ENCODE data around the gene PCDHGB1.
"Not testable (repeated sequence)": the region's sequence is repeated elsewhere in the genome, so short reads cannot be mapped to it uniquely, and the experiment has no call there.

The PCDHGB1 gene

GRCh38 chr5:141349917-141350619, at the start of gene PCDHGB1:
Gene PCDHGB1, plus strand, starts transcription at chr5:141350099. Its CDS starts 162 bp downstream, at chr5:141350261.
- DNase-seq (ENCODE audit: extremely low read depth, low read depth), result no peak

GRCh38 chr5:141303756-141304155, 46.1 kb upstream of the PCDHGB1 start, which contains the start of gene SLC25A2:
Gene SLC25A2, minus strand, starts transcription at chr5:141304049. Its CDS starts 184 bp downstream, at chr5:141303865.
- no peak for DNase-seq (ENCODE audit: extremely low read depth, low read depth)
- no peak for TF ChIP-seq CTCF (IDR thresholded peaks at IDR 0.05; ENCODE audit: low read depth, low read length)

More at GRCh38 chr5:141349917-141350619, at the start of gene PCDHGB1:
- TF ChIP-seq CTCF (IDR thresholded peaks at IDR 0.05; ENCODE audit: low read depth, low read length), result peak; percentile 45

GRCh38 chr5:141306630-141307029, 43.3 kb upstream of the PCDHGB1 start:
- TF ChIP-seq CTCF (IDR thresholded peaks at IDR 0.05; ENCODE audit: low read depth, low read length), result no peak
- DNase-seq (ENCODE audit: extremely low read depth, low read depth), result no peak

GRCh38 chr5:141313711-141314110, 36.2 kb upstream of the PCDHGB1 start:
- TF ChIP-seq CTCF (IDR thresholded peaks at IDR 0.05; ENCODE audit: low read depth, low read length), result no peak
- no peak for DNase-seq (ENCODE audit: extremely low read depth, low read depth)

- not testable (repeated sequence) for DNase-seq (ENCODE audit: extremely low read depth, low read depth)
Observed at GRCh38 chr5:141316963-141317362, 32.9 kb upstream of the PCDHGB1 start.

GRCh38 chr5:141319202-141319601, 30.7 kb upstream of the PCDHGB1 start:
- TF ChIP-seq CTCF (IDR thresholded peaks at IDR 0.05; ENCODE audit: low read depth, low read length), result no peak
- no peak for DNase-seq (ENCODE audit: extremely low read depth, low read depth)

- TF ChIP-seq CTCF (IDR thresholded peaks at IDR 0.05; ENCODE audit: low read depth, low read length), result no peak
- DNase-seq (ENCODE audit: extremely low read depth, low read depth), result no peak
Observed at GRCh38 chr5:141319699-141320098, 30.2 kb upstream of the PCDHGB1 start.

Measured in AG09319 (cell line).